Amygdala (tissue), 56 donors: ENCODE data around the gene CAMTA1.

ENCODE experiments used
- DNase-seq, 56 donors: peaks; one replicate each; lab custom pipeline; 2025; lab: John Stamatoyannopoulos, UW

Gene CAMTA1

GRCh38 chr1:7011826-7012225 lies 226.6 kb downstream of the CAMTA1 start:
- no peak for DNase-seq

GRCh38 chr1:7012461-7012924 lies 227.2 kb downstream of the CAMTA1 start:
- no peak for DNase-seq

DNA sequence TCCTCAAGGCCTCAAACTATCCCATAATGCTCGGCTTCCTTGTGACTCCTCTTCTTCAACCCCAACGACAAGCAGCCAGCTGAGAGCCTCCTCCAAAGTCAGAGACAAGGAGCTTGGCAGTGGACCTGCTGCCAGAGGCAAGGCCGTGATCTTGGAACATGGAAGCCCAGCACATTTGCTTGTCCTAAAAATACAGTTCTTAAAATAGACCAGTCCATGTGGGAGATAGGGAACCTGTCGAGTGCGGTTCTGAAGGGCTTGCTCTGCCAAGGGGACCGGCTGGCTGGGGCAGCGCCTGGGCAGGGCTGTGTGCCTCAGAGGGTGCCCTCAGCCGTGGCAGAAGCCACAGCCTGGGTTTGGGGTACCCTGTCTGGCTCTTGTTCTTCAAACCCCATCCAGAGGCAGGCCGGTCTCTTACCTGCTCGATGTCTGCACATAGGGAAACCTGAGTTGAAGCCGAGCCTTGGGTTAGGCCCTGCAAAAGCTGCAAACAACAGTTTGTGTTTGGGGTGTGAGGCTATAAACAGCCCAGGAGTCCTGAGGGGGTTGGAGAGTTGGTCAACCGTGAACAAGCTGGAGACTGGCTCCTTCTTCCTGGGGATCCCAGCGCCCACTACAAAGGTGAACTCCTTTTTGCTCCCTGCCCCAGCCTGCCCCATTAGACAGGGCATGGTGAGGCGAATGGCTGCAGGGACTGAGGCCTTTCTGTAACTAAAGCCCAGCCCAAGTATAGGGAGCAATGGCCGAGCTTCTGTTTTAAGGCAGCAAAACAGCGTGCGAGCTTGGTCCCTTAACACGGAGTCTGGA lies 228.8 kb downstream of the CAMTA1 start:
- DNase-seq = no peak

GRCh38 chr1:7014640-7014930 lies 229.3 kb downstream of the CAMTA1 start:
- DNase-seq = no peak

GRCh38 chr1:7015022-7015421 lies 229.8 kb downstream of the CAMTA1 start:
- no peak for DNase-seq

DNA sequence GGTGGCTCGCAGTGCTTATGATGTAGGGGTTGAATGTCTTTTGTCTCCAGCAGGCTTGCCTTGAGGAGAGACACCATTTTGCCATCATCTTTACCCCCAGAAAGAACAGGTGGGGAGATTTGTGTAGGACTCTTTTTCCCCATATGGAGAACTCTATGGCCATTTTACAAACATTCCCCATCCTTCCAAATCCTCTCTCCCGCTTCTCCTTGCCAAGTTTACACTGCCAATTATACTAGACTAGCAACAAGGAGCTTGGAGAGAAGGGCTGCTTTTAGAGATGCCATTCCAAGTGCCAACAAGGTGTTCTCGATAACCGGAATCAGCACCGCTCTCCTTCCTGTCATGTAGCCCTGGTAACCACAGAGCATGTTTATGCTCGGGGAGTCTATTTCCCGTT lies 233.1 kb downstream of the CAMTA1 start:
- DNase-seq = no peak

- DNase-seq = no peak
These were observed 233.6 kb downstream of the CAMTA1 start for GRCh38 chr1:7018826-7019225.

GRCh38 chr1:7019510-7019909 lies 234.3 kb downstream of the CAMTA1 start:
- DNase-seq = no peak

- DNase-seq = no peak
These were observed 236.8 kb downstream of the CAMTA1 start for GRCh38 chr1:7022058-7022457.

DNA sequence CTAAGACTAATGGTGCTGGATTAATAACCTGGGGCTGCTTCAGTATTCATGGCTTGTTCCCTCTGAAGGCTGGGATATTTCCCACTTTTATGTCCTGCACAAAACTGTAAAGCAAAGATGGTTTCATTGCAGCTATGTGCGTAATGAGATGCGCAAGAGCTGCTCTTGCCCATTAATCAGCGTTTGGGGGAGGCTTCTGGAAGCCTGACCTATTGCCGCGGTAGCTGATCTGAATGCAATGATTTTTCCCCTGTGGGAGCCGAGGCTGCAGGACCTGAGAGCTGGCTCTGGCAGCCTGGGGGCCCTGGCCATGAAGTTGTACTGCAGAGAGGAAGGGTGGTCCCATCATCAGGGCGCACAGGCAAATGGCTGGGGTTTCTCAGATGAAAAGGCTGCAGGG lies 239.8 kb downstream of the CAMTA1 start:
- DNase-seq = no peak

DNA sequence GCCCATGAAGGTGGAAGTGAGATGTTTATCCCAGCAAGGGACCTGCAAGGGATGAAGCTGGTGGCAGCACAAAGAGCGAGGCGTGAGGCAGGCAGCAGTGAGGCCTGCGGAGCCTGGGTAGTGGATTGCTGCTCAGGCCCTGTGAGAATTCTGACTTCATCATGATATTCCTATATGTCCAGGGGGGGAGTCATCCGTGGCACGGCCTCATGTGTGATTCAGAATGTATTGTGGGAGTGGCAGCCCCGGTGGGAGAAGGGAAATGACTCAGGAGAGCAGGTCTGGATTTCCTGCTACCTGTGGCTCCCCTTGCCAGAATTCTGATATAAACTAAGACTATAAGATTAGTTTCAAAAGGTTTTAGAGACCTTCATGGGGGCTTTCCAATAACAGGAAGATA lies 240.9 kb downstream of the CAMTA1 start:
- no peak for DNase-seq

DNA sequence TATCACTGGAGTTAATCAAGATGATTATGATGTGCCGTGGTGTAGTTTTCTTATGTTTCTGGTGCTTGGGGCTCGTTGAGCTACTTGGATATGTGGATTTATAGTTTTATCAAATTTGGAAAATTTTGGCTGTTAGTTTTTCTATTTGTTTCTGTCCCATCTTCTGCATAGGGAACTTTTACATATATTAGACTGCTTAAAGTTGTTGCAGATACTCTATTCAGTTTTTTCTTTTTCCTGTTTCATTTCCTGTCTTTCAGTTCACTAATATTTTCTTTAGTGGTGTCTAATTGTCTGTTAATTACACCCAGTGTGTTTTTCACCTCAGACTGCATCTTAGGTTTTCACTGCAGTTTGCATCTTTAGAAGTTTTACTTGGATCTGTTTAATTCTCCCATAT lies 247.7 kb downstream of the CAMTA1 start:
- DNase-seq = no peak

DNA sequence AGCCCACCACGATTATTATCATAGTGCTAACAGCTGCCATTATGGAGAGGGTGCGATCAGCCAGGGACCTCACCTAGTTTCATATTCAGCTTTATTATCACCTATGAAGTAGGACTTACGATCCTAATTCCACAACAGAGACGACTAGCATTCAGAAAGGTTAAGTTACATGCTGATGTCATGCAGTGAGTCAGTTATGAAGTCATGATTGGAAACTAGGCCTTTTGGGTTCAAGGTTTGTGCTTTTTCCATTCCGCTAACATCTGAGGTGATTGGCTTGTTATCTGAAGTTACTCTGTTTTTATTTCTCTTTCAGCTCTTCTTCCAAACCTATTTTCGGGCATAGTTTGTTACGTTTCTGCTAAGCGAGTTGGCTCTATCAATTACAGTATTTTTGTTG lies 251.1 kb downstream of the CAMTA1 start:
- DNase-seq = no peak

GRCh38 chr1:7039590-7040220 lies 254.5 kb downstream of the CAMTA1 start:
- no peak for DNase-seq

DNA sequence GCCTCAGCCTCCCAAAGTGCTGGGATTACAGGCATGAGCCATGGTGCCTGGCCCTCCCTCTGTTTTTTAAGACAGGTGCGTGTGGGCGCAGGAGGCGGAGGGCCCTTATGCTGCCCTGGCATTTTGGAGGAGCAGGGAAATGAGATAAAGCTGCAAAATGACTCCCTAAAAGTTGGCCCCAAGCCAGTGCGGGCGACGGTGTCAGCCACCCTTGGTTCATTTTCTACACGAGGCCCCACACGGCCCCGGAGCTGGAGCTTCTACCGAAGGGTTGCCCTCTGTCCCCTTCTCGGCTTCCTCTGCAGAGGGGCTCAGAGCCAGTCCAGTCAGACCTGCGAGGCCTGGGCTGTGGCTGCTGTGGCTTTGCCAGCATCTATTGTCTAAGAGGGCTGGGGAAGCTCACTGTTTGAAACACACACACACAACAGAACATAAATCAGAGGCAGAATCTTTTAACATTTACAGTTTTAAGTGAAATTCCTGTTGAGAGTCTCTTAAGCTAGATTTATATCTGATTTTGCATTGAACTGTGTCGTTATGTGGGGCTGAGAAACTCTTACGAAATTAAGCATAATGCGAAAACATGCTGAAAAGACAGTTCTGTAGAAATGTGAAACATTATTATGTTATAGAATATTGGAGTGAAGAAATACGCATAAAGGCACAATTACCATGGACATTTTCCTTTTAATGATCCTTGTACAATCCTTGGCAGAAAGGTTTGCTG lies 255.9 kb downstream of the CAMTA1 start:
- no peak for DNase-seq

DNA sequence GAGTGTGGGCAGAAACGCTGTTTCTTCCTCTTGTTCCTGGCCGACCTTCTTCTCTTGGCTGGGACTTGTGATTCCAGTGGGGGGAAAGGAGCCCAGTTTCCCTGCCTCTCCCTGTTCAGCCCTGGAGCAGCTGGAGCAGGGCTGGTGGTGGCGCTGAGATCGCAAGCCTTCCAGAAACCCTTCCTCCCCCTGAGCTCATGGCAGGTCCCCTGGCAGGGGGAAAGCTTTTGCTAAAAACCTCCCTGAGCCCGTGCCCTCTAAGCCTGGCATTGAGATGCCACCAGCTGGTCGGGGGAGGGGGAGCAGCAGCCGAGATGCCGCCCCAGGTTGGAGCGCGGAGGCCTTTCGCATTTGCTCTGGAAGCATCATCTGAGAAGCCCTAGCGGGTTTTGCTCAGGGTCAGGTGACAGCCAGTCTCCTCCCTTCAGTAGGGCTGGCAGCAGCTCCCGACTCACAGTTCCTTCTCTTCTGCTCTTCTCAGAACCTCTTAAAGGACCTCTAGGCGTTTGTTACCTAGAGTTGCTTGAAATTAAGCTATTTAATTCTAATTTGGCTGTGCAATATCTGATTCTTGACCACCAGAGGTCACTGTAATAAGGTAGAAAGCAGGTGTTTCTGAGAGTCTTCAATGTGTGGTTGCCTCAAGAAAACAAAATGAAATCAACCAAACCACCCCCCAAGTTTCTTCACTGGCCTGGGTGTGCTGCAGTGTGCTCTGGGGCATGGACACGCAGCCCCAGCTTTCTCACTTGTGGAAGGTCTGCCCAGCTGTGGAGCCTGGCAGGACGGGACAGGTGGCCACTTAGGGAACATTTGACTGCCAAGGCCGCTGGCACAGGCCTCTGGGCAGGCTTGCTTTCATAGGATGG lies 257.3 kb downstream of the CAMTA1 start:
- DNase-seq = peak in 29 of 56 donors; percentile 6 to 77 (median 38)

DNA sequence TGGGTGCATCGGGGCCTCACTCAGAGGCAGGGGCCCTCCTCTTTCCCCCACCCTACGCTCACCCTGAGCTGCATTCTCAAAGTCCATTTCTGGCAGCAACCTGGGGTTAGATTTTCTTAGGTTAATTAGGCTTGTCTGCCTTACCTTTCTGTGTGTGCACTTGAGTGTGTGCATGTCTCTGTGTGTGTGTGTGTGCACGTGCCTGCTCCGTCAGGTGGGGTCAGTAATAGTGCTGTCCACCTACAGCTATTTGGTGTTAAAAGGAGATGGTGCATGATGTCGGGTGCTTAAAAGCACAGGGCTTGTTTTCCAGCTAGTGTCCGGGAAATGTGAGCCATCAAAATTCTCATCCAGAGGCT lies 257.9 kb downstream of the CAMTA1 start:
- no peak for DNase-seq

DNA sequence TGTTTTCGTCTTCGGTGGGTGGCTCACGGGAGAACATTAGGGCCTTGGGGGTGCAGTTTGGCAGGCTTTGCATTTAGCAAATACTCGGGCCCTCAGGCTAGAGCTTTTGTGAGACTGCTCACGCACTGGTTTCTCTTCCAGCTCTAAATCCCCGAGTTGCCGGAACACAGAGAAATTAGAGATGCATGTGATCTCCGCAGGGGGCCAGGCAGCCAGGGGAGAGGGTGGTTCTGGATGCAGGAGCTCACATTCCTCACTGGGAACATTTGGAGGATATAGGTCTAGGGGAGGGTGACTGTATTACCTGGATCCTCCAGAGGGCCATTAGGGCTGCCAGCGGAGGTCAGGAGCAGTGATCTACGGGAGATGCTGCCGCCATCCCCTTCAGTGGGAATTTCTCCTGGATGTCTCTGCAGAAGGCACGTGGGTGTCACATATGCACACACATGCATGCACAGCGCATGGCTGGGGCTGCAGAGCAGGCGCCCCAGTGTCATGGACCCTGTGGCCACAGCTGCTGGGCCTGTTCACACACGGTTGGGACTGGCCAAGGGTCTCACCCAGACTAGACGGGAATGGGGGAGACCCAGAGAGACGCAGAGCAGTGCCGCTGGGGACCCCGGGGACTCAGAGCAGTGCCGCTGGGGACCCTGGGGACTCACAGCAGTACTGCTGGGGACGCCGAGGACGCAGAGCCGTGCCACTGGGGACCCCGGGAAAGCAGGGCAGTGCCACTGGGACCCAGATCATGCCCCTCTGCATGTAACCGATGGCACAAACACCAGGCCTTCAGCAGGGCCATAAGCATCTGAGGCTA lies 258.7 kb downstream of the CAMTA1 start:
- DNase-seq = no peak

DNA sequence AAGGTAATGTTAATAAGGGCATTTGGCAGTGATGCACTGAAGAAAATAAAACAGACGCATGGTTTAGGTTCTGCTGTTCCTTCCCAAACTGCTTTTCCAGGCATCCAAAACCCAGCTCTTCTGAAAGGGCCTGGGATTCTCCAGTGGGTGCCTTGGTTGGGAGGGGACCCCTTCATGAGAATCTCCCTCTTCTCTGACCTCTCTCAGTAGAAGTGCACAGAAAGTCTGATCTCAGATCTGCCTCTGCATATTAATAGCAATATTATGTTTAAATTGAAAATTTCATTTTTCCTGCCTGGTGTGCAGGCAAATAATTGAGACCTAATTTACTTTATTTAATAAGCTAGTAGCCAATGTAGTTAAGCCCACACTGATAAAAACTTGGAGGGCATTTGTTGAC lies 260.6 kb downstream of the CAMTA1 start:
- DNase-seq = no peak

GRCh38 chr1:7046314-7046713 lies 261.1 kb downstream of the CAMTA1 start:
- peak in 8 of 56 donors; percentile 7 to 43 (median 14) for DNase-seq
